AG09319 (cell line): Measurements from ENCODE around the gene FAAP20.

Experiments used
- DNase-seq: peaks from one replicate; pipeline ENCODE4 v3.0.0-alpha.2; 2010; ENCODE audit warnings: low read depth; ENCODE audit errors: extremely low read depth
- TF ChIP-seq, protein P1 (sequence below): IDR thresholded peaks from 2 replicates; pipeline ENCODE4 v1.5.1; 2011; ENCODE audit warnings: low read depth, mild to moderate bottlenecking, inconsistent platforms, low read length, moderate library complexity

The FAAP20 gene

DNA sequence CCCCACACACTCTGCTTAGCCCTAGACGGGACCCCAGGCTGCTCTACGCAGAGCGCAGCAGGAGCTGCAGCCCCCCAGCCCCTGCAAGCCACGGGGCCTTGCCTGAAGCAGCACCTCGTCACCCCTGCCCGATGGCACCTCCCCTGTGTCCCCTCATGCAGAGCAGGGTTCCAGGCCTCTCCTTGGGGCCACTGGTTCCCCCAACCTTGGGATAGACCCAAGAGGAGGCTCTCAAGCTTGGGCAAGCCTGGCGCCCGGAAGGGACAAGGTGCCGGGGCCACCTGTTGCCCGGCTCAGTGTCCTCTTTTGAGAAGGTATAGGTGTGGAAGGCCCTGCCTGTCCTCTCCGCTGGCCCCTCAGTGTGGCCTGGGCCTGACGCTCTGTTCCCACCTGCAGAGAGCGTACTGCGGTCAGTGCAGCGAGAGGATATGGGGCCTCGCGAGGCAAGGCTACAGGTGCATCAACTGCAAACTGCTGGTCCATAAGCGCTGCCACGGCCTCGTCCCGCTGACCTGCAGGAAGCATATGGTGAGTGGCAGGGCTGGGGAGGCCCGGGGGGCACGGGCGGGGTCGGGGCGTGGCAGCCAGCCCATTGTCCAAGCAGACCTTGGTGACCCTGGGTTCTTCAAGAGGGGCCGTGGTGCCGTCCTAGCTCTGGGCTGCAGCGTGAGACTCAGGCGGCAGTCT is 50.6 kb downstream of the FAAP20 start:
- DNase-seq: no peak
- TF ChIP-seq, protein P1, sequence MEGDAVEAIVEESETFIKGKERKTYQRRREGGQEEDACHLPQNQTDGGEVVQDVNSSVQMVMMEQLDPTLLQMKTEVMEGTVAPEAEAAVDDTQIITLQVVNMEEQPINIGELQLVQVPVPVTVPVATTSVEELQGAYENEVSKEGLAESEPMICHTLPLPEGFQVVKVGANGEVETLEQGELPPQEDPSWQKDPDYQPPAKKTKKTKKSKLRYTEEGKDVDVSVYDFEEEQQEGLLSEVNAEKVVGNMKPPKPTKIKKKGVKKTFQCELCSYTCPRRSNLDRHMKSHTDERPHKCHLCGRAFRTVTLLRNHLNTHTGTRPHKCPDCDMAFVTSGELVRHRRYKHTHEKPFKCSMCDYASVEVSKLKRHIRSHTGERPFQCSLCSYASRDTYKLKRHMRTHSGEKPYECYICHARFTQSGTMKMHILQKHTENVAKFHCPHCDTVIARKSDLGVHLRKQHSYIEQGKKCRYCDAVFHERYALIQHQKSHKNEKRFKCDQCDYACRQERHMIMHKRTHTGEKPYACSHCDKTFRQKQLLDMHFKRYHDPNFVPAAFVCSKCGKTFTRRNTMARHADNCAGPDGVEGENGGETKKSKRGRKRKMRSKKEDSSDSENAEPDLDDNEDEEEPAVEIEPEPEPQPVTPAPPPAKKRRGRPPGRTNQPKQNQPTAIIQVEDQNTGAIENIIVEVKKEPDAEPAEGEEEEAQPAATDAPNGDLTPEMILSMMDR: no peak

DNA sequence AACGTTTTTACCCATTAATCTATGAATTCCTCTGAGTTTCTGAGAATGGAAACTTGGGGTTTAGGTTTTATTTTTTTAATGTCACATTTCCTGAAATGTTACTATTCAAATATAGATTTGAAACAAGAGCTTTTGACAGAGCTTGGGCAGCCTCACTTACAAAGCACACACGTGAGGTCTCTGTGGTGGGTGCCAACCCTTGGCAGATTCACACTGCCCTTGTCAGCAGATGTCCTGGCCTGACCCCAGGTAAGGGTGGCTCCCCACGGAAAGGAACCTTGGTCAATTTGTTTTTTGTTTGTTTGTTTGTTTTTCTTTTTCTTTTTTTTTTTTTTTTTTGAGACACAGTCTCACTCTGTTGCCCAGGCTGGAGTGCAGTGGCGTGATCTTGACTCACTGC is 53.5 kb downstream of the FAAP20 start:
- TF ChIP-seq, protein P1: no peak
- DNase-seq: no peak
